Glutamatergic neuron (in vitro differentiated cells): ENCODE measurements around the gene PCNX3. TPM values are rescaled to one million over a fixed set of nuclear protein-coding genes. Genes with fewer than 3 reads are reported as not detected.

ENCODE experiments used
- DNase-seq: peaks from one replicate; pipeline ENCODE4 v3.0.0; 2022
- H3K27ac Mint-ChIP-seq: one replicate; pipeline ENCODE4 v1.8.0; 2020; ENCODE audit warnings: mild to moderate bottlenecking, mixed read lengths, inconsistent platforms; ENCODE audit not compliant: unreplicated experiment
- H3K27me3 Mint-ChIP-seq: one replicate; pipeline ENCODE4 v1.8.0; 2020; ENCODE audit warnings: mild to moderate bottlenecking, moderate library complexity, mixed read lengths, inconsistent platforms; ENCODE audit not compliant: unreplicated experiment
- H3K36me3 Mint-ChIP-seq: one replicate; pipeline ENCODE4 v1.8.0; 2020; ENCODE audit warnings: mild to moderate bottlenecking, mixed read lengths, inconsistent platforms; ENCODE audit not compliant: unreplicated experiment
- H3K4me1 Mint-ChIP-seq: one replicate; pipeline ENCODE4 v1.8.0; 2020; ENCODE audit warnings: mild to moderate bottlenecking, low read depth, mixed read lengths, inconsistent platforms; ENCODE audit not compliant: unreplicated experiment
- H3K4me3 Mint-ChIP-seq: one replicate; pipeline ENCODE4 v1.8.0; 2020; ENCODE audit warnings: mild to moderate bottlenecking, mixed read lengths, inconsistent platforms; ENCODE audit not compliant: unreplicated experiment
- H3K9me3 Mint-ChIP-seq: one replicate; pipeline ENCODE4 v1.8.0; 2020; ENCODE audit warnings: mild to moderate bottlenecking, moderate library complexity, mixed read lengths, inconsistent platforms; ENCODE audit not compliant: unreplicated experiment
- total RNA-seq: library from RNA; stranded (reverse); fragmentation: NEBNext Ultra II Directional; extraction: Animal tissue kit (Norgen Biotek cat#: 25700); gene quantifications from one replicate; pipeline ENCODE4 v1.2.1, GENCODE V29; 2021; ENCODE audit not compliant: unreplicated experiment
- TF ChIP-seq, protein P1 (sequence below): fragments of 200-600 bp; sonication (generic); IDR thresholded peaks from one replicate; pipeline ENCODE4 v1.5.0; 2021; ENCODE audit not compliant: partially characterized antibody, unreplicated experiment

Gene PCNX3
- total RNA-seq, 1 donor from 2014 or later = 43.3 TPM

DNA sequence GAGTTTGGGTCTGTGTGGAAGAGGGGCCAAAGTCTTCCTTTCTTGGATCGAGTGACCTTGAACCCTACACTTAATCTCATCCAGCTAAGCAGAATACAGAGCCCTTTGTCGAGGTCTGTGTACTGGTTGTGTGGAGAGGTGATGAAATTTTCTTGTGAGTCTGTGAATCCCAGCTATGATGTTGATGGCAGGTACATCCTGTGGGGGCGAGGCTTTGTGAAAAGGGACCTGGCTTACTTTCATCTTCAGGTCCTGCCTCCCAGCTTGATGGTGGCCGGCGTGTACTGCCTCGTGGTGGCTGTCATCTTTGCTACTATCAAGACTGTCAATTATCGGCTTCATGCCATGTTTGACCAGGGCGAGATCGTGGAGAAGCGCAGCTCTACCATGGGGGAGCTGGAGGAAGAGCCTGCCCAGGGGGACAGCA, 1.0 kb downstream of the PCNX3 start:
- peak overlapping the region; percentile 96 for H3K4me3 Mint-ChIP-seq
- peak overlapping the region; percentile 68 for H3K27ac Mint-ChIP-seq
- no peak for DNase-seq
- TF ChIP-seq, protein P1, sequence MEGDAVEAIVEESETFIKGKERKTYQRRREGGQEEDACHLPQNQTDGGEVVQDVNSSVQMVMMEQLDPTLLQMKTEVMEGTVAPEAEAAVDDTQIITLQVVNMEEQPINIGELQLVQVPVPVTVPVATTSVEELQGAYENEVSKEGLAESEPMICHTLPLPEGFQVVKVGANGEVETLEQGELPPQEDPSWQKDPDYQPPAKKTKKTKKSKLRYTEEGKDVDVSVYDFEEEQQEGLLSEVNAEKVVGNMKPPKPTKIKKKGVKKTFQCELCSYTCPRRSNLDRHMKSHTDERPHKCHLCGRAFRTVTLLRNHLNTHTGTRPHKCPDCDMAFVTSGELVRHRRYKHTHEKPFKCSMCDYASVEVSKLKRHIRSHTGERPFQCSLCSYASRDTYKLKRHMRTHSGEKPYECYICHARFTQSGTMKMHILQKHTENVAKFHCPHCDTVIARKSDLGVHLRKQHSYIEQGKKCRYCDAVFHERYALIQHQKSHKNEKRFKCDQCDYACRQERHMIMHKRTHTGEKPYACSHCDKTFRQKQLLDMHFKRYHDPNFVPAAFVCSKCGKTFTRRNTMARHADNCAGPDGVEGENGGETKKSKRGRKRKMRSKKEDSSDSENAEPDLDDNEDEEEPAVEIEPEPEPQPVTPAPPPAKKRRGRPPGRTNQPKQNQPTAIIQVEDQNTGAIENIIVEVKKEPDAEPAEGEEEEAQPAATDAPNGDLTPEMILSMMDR = no peak
- H3K4me1 Mint-ChIP-seq = peaks cover 12% of the 10 kb centered on the region
- peaks cover 18% of the 10 kb centered on the region for H3K27me3 Mint-ChIP-seq
- H3K36me3 Mint-ChIP-seq = no peaks in the 10 kb centered on the region
- peaks cover 17% of the 10 kb centered on the region for H3K9me3 Mint-ChIP-seq

DNA sequence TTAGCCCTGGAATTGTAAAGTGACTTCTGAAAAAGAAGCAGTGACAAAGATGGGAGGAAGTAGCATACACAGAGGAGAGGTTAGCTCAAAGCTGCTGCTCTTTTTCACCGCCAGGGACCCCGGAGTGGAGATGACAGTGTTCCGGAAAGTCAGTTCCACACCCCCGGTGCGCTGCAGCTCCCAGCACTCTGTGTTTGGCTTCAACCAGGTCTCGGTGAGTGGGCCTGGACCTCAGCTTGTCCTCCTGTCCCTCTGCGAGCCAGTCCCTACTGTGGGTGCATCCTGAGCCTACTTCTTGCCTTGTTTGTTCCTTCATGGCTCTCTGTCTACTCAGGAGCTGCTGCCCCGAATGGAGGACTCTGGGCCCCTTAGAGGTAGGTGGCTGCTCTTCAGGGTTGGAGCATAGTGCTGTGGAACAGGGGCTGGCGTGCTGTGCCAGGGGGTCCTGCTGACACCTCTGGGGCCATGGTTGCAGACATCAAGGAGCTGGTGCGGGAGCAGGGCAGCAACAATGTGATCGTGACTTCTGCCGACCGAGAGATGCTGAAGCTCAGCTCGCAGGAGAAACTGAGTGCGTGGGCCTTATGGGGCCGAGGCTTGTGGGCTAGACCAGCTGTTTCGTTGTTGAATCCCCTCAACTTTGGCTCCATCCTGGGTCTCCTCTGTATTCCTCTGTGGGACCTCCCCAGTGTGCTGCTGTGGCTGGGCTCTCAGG, 1.7 kb downstream of the PCNX3 start:
- Mint-ChIP-seq H3K27me3 (peaks cover 17% of the 10 kb centered on the region), H3K36me3 (no peaks in the 10 kb centered on the region), H3K4me3 (peak overlapping the region; percentile 96), H3K9me3 (peaks cover 17% of the 10 kb centered on the region), H3K4me1 (peaks cover 8% of the 10 kb centered on the region), H3K27ac (no peak overlapping the region)
- TF ChIP-seq, protein P1 = no peak
- DNase-seq = no peak

DNA sequence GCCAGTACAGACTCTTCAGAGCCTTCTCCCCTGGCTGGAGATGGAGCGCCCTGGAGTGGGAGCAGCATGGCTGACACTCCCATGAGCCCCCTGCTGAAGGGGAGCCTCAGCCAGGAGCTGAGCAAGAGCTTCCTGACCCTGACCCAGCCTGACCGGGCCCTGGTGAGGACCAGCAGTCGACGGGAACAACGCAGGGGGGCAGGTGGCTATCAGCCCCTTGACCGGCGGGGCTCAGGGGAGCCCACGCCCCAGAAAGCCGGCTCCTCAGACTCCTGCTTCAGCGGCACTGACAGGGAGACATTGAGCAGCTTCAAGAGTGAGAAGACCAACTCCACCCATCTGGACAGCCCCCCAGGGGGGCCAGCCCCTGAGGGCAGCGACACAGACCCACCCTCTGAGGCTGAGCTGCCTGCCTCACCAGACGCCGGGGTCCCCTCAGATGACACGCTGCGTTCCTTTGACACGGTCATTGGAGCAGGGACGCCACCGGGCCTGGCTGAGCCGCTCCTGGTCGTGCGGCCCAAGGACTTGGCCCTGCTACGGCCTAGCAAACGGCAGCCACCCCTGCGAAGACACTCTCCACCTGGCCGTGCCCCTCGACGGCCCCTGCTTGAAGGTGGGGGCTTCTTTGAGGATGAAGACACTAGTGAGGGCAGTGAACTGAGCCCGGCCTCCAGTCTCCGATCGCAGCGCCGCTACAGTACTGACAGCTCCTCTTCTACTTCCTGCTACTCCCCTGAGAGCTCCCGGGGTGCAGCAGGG, 2.6 kb downstream of the PCNX3 start:
- no peak overlapping the region for H3K4me3 Mint-ChIP-seq

DNA sequence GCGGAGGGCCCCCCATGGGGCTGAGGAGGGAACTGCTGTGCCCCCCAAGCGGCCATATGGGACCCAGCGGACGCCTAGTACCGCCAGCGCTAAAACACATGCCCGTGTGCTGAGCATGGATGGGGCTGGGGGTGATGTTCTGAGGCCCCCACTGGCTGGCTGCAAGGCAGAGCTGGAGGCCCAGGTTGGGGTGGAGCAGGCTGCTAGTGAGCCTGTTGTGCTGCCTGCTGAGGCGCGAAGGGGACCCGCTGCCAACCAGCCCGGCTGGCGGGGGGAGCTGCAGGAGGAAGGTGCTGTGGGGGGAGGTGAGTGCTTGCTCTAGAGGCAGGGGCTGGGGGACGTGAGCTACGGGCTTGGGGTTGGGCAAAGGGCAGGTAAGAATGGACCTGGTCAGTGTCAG, 3.2 kb downstream of the PCNX3 start:
- TF ChIP-seq, protein P1 = no peak
- peaks cover 17% of the 10 kb centered on the region for H3K27me3 Mint-ChIP-seq
- no peak overlapping the region for H3K27ac Mint-ChIP-seq
- peaks cover 14% of the 10 kb centered on the region for H3K9me3 Mint-ChIP-seq
- no peak overlapping the region for H3K4me3 Mint-ChIP-seq
- H3K4me1 Mint-ChIP-seq = peaks cover 6% of the 10 kb centered on the region
- no peak for DNase-seq
- no peaks in the 10 kb centered on the region for H3K36me3 Mint-ChIP-seq

More for the DNA sequence above, 2.6 kb downstream of the PCNX3 start:
- Mint-ChIP-seq H3K27me3 (peaks cover 17% of the 10 kb centered on the region), H3K36me3 (no peaks in the 10 kb centered on the region), H3K9me3 (peaks cover 14% of the 10 kb centered on the region), H3K27ac (no peak overlapping the region), H3K4me1 (peaks cover 6% of the 10 kb centered on the region)
- DNase-seq = no peak
- TF ChIP-seq, protein P1 = no peak
